Fibroblast of lung (primary cell): ENCODE measurements around the gene DARS2. TPM values are rescaled to one million over a fixed set of nuclear protein-coding genes. Genes with fewer than 3 reads are reported as not detected.

Source experiments
- DNase-seq, 2 donors: peaks; one replicate each; pipeline versions ENCODE4 v3.0.0 to v3.0.0-alpha.2; 2010; ENCODE audit warnings: low read depth in 2 of 2
- H2AFZ ChIP-seq: 2 replicates; pipeline ENCODE4 v1.5.1; 2012; ENCODE audit warnings: low read length, control low read depth, inconsistent platforms
- H3K27ac ChIP-seq: 2 replicates; pipeline ENCODE4 v1.5.1; 2011; ENCODE audit warnings: low read length, control low read depth; ENCODE audit not compliant: insufficient read depth
- H3K27me3 ChIP-seq: 2 replicates; pipeline ENCODE4 v1.5.1; 2011; ENCODE audit warnings: mild to moderate bottlenecking, low read length; ENCODE audit not compliant: control insufficient read depth, insufficient read depth
- H3K36me3 ChIP-seq: 2 replicates; pipeline ENCODE4 v1.5.1; 2011; ENCODE audit warnings: low read length; ENCODE audit not compliant: control insufficient read depth, insufficient read depth
- H3K4me1 ChIP-seq: 2 replicates; pipeline ENCODE4 v1.5.1; 2011; ENCODE audit warnings: low read length; ENCODE audit not compliant: control insufficient read depth, insufficient read depth; ENCODE audit errors: extremely low read depth
- H3K4me2 ChIP-seq: 2 replicates; pipeline ENCODE4 v1.5.1; 2011; ENCODE audit warnings: low read length, control low read depth; ENCODE audit not compliant: insufficient read depth; ENCODE audit errors: extremely low read depth
- H3K4me3 ChIP-seq, 4 experiments: fragments of 200-600 bp in 1 of 4; sonication (generic) in 1 of 4; replicated peaks in 1 of 4; 2 replicates each; pipeline ENCODE4 v1.5.1; 2011 to 2016; ENCODE audit warnings: low read length in 4 of 4, low read depth in 3 of 4, mild to moderate bottlenecking in 3 of 4, control low read depth in 2 of 4, inconsistent platforms in 1 of 4, mixed read lengths in 1 of 4; ENCODE audit not compliant: insufficient read depth in 1 of 4; ENCODE audit errors: control extremely low read depth in 1 of 4
- H3K79me2 ChIP-seq: 2 replicates; pipeline ENCODE4 v1.5.1; 2012; ENCODE audit warnings: mild to moderate bottlenecking, low read length, inconsistent platforms; ENCODE audit not compliant: control insufficient read depth, insufficient read depth
- H3K9ac ChIP-seq: 2 replicates; pipeline ENCODE4 v1.5.1; 2011; ENCODE audit warnings: mild to moderate bottlenecking, low read length, control low read depth; ENCODE audit not compliant: insufficient read depth
- H3K9me3 ChIP-seq: 2 replicates; pipeline ENCODE4 v1.5.1; 2012; ENCODE audit warnings: low read depth, low read length; ENCODE audit not compliant: control insufficient read depth, insufficient read depth
- H4K20me1 ChIP-seq: 2 replicates; pipeline ENCODE4 v1.5.1; 2011; ENCODE audit warnings: low read length; ENCODE audit not compliant: control insufficient read depth, insufficient read depth; ENCODE audit errors: extremely low read depth
- EZH2 ChIP-seq: IDR thresholded peaks from 2 replicates; pipeline ENCODE4 v1.5.1; 2012; ENCODE audit warnings: low read length, control low read depth, mild to moderate bottlenecking; ENCODE audit errors: missing control alignments
- polyA plus RNA-seq, 2 donors: library from polyadenylated mRNA; depleted of rRNA in 1 of 2; stranded (reverse) in 1 of 2; unstranded in 1 of 2; fragments of >200 nt; gene quantifications; 2 replicates each; pipeline ENCODE4 v1.2.1, GENCODE V29; 2011 to 2012; ENCODE audit warnings: missing spikeins in 1 of 2
- total RNA-seq: library from RNA; depleted of rRNA; stranded (reverse); fragments of >200 nt; gene quantifications from 2 replicates; pipeline ENCODE4 v1.2.1, GENCODE V29; 2014
- TF ChIP-seq, protein P1 (sequence below), 2 donors: IDR thresholded peaks in 1 of 2; conservative IDR thresholded peaks in 1 of 2; 1 replicate in 1 of 2; 2 replicates in 1 of 2; pipeline ENCODE4 v1.5.1; 2011 to 2012; ENCODE audit warnings: low read length in 2 of 2, control low read depth in 1 of 2, inconsistent platforms in 1 of 2, low read depth in 1 of 2, mild to moderate bottlenecking in 1 of 2

DARS2 gene
- total and polyA plus RNA-seq, 2 donors (not counting 1 experiment from before 2014, with no cell fraction given) = 17.8 to 19.5 TPM

DNA sequence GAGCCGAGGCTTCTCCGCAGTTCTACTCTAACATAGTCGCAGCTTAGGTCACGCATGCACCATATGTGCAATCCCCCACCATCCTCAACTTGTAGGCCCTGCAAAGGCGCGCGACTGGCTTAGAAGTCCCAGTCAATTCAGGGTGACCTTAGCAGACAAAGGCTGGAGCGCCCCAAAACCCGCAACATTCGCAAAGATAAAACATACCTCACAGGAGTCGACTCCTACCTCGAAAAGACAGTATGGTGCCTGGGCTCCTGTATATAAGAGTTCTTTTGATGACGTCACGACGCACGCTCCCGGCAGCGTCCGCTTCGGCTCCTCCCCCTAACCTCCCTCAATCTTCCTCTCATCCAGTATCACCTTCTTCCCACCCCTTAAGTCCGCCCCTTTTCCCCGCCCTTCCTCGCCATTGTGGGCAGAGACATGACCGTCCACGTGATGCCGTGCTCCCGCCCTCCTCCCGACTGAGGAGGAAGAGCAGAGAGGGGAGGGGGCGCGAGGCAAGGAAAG is 43.3 kb downstream of the DARS2 start, which contains the start of gene GAS5:
GAS5 (minus strand) TSS at position 237 of the 513 bp plus-strand sequence.
- peak within 1 kb of the TSS; percentile 90 for H3K27ac ChIP-seq
- H3K79me2 ChIP-seq = peaks cover 36% of the 10 kb centered on the region
- TF ChIP-seq EZH2 = no peak
- TF ChIP-seq, protein P1, sequence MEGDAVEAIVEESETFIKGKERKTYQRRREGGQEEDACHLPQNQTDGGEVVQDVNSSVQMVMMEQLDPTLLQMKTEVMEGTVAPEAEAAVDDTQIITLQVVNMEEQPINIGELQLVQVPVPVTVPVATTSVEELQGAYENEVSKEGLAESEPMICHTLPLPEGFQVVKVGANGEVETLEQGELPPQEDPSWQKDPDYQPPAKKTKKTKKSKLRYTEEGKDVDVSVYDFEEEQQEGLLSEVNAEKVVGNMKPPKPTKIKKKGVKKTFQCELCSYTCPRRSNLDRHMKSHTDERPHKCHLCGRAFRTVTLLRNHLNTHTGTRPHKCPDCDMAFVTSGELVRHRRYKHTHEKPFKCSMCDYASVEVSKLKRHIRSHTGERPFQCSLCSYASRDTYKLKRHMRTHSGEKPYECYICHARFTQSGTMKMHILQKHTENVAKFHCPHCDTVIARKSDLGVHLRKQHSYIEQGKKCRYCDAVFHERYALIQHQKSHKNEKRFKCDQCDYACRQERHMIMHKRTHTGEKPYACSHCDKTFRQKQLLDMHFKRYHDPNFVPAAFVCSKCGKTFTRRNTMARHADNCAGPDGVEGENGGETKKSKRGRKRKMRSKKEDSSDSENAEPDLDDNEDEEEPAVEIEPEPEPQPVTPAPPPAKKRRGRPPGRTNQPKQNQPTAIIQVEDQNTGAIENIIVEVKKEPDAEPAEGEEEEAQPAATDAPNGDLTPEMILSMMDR (conservative IDR thresholded peaks at IDR 0.05 in 1 of 2, IDR thresholded peaks at IDR 0.05 in 1 of 2; ENCODE audit: low read depth in 1 of 2, low read length in 2 of 2) = no peak
- H3K4me2 ChIP-seq = peak within 1 kb of the TSS; percentile 98
- H3K4me1 ChIP-seq = peaks cover 5% of the 10 kb centered on the region
- H2AFZ ChIP-seq = peak within 1 kb of the TSS; percentile 63
- DNase-seq = peak; percentile 100
- H3K9me3 ChIP-seq = no peaks in the 10 kb centered on the region
- H3K4me3 ChIP-seq = peak within 1 kb of the TSS; percentile 94 to 99 (median 98)
- peaks cover 5% of the 10 kb centered on the region for H4K20me1 ChIP-seq
- peaks cover 23% of the 10 kb centered on the region for H3K36me3 ChIP-seq
- H3K27me3 ChIP-seq = no peaks in the 10 kb centered on the region
- peak within 1 kb of the TSS; percentile 82 for H3K9ac ChIP-seq

DNA sequence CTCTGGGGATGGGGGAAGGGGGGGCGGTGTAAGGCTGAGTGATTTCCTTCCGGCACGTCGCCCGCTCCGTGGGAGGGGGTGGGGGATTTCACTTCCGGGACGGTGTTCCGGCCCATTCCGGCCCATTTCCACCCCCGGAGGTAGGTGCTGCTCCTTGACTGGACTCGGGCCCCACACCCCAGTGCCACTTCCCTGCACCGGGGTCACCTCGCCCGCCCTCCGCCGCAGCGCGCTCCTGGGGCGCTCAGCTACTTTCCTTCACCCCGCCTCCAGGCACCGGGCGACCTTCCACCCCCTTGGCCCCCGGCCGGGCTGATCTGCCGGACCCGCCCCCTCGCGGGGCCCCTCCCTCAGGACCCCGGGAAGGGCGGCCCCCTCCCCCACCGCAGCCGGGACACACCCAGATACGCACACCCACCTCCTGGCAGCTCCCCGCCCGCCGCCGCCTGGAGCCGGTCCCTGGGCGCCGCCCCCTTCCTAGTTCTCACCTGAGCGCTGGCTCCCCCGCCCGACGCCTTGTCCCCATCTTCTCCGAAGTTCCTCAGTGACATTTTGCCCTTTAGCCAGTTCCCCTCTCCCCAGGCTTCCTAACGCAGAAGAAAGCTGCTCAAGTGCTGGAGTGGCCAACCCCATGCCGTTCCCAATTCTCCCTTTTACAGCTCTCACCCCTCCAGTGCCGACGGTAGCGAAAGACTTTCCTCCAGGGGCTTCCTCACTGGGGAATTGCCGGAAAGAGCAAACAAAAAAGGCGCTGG is 44.0 kb downstream of the DARS2 start, which contains the start of gene ZBTB37:
ZBTB37 (plus strand) TSS at position 115 of the 755 bp plus-strand sequence. CDS start 1,846 bp downstream, outside the sequence.
- Histone ChIP-seq H2AFZ (peak within 1 kb of the TSS; percentile 63), H3K4me3 (peak within 1 kb of the TSS; percentile 94 to 99 (median 98)), H3K27ac (peak within 1 kb of the TSS; percentile 90), H4K20me1 (peaks cover 5% of the 10 kb centered on the region), H3K36me3 (peaks cover 21% of the 10 kb centered on the region), H3K4me1 (peaks cover 5% of the 10 kb centered on the region), H3K9me3 (no peaks in the 10 kb centered on the region), H3K79me2 (peaks cover 36% of the 10 kb centered on the region), H3K27me3 (no peaks in the 10 kb centered on the region), H3K4me2 (peak within 1 kb of the TSS; percentile 98), H3K9ac (peak within 1 kb of the TSS; percentile 82)
- peak in 1 of 2 donors; percentile 68 for DNase-seq
- TF ChIP-seq, protein P1 (conservative IDR thresholded peaks at IDR 0.05 in 1 of 2, IDR thresholded peaks at IDR 0.05 in 1 of 2; ENCODE audit: low read depth in 1 of 2, low read length in 2 of 2) = no peak
- TF ChIP-seq EZH2 = no peak

DNA sequence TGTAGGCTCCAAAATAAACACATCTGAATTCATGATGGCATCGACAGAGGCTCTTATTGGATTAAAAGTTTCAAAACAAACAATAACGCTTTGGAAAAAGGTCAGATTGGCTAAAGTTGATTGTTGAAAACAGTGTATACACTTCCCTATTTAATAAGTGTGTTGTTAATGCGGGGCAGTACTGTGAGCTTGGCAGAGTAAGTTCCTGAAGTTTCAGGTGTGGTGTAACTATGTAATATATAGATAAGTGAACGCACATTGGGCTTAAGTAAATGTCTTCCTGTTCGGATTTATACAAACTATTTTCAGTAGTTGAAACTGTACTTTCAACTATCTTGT is 44.5 kb downstream of the DARS2 start:
- Histone ChIP-seq H3K9ac (peak overlapping the region; percentile 82), H3K27me3 (no peaks in the 10 kb centered on the region), H3K4me2 (peak overlapping the region; percentile 98), H3K79me2 (peaks cover 36% of the 10 kb centered on the region), H3K27ac (peak overlapping the region; percentile 80), H3K4me1 (peaks cover 5% of the 10 kb centered on the region), H3K36me3 (peaks cover 17% of the 10 kb centered on the region), H3K4me3 (peak overlapping the region; percentile 79 to 99 (median 96)), H2AFZ (peak overlapping the region; percentile 63), H3K9me3 (no peaks in the 10 kb centered on the region), H4K20me1 (peaks cover 5% of the 10 kb centered on the region)
- TF ChIP-seq, protein P1 (conservative IDR thresholded peaks at IDR 0.05 in 1 of 2, IDR thresholded peaks at IDR 0.05 in 1 of 2; ENCODE audit: low read depth in 1 of 2, low read length in 2 of 2) = no peak
- TF ChIP-seq EZH2 = no peak
- DNase-seq = no peak
